ENCODE data around the gene BICRA. TPM values are rescaled to one million over a fixed set of nuclear protein-coding genes. Genes with fewer than 3 reads are reported as not detected.

BICRA gene
- total RNA-seq, 2 experiments from 2014 or later: 4.4 to 16.0 TPM

DNA sequence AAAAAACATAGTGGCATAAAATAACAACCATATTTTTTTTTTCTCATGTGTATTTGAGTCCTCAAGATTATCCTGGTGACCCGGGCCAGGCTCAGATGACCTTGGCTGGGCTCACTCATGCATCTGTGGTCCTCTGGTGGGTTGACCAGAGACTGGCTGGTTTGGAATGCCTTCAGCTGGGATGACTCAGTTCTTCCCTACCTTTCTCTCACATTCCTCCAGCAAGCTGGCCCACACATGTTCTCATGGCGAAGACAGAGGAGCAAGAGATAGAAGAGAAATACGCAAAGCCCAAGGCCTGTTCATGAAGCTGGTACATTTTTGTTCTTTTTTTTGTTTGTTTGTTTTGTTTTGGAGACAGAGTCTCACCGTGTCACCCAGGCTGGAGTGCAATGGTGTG lies 21.6 kb upstream of the BICRA start:
- H3K9me3 ChIP-seq (ENCODE audit: low read length): peaks cover 9% of the 10 kb centered on the region
- H3K4me3 ChIP-seq (ENCODE audit: low read depth, low read length, poor library complexity, severe bottlenecking): no peak overlapping the region
- no peak overlapping the region for H3K4me2 ChIP-seq (ENCODE audit: low read length)
- H3K27ac ChIP-seq (ENCODE audit: low read depth, low read length, poor library complexity, severe bottlenecking): no peak overlapping the region
- no peak for DNase-seq (ENCODE audit: low spot score)
- no peaks in the 10 kb centered on the region for H3K9me2 ChIP-seq (ENCODE audit: insufficient read depth, low read length)
- no peak overlapping the region for H2AFZ ChIP-seq (ENCODE audit: low read length)
- no TSS peak for BruUV-seq (replicated peaks)
- ChIA-PET CTCF (ENCODE audit: unreplicated experiment) (no interaction called here), POLR2A (interaction anchor here (1.1 kb wide), 1 partner anchor 8 kb away, joined by 8 read pairs; no protein-coding TSS in a partner anchor)
- no peaks in the 10 kb centered on the region; the same call in 1 of the 2 replicates for H3K36me3 ChIP-seq (ENCODE audit: insufficient read depth, low read length)
- peaks cover 5% of the 10 kb centered on the region for H3K4me1 ChIP-seq (ENCODE audit: insufficient read depth, low read length, poor library complexity, severe bottlenecking)
- intact Hi-C loops (cut with micrococcal nuclease; ENCODE audit: unreplicated experiment): no loop called here
- no peaks in the 10 kb centered on the region for H3K79me2 ChIP-seq (ENCODE audit: insufficient read depth, low read depth, low read length)
- no peak for TF ChIP-seq EZH2phosphoT487 (IDR thresholded peaks at IDR 0.05; ENCODE audit: borderline replicate concordance, low read depth, low read length)
- TF ChIP-seq, protein P1, sequence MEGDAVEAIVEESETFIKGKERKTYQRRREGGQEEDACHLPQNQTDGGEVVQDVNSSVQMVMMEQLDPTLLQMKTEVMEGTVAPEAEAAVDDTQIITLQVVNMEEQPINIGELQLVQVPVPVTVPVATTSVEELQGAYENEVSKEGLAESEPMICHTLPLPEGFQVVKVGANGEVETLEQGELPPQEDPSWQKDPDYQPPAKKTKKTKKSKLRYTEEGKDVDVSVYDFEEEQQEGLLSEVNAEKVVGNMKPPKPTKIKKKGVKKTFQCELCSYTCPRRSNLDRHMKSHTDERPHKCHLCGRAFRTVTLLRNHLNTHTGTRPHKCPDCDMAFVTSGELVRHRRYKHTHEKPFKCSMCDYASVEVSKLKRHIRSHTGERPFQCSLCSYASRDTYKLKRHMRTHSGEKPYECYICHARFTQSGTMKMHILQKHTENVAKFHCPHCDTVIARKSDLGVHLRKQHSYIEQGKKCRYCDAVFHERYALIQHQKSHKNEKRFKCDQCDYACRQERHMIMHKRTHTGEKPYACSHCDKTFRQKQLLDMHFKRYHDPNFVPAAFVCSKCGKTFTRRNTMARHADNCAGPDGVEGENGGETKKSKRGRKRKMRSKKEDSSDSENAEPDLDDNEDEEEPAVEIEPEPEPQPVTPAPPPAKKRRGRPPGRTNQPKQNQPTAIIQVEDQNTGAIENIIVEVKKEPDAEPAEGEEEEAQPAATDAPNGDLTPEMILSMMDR (conservative IDR thresholded peaks at IDR 0.05; ENCODE audit: low read length): no peak
- no peaks in the 10 kb centered on the region for H4K20me1 ChIP-seq (ENCODE audit: insufficient read depth, low read length)

DNA sequence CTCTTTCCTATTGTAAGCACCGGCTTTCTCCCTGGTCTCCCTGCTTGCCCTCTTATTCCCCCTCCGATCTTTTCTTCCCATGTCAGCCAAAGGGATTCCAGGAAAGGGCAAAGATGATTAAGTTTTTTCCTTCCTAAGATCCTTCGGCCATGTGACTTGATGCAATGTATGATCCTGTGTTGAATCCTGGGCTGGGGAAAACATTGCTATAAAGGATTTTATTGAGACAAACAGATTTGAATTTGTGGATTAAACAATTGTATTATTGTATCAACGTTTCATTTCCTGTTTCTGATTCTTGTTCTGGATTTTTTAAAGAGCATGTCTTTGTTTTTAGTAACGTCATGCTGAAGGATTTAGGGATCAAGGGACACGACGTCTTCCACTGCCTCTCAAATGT lies 19.1 kb upstream of the BICRA start:
- H3K27ac ChIP-seq (ENCODE audit: low read depth, low read length, poor library complexity, severe bottlenecking): no peak overlapping the region
- H3K4me1 ChIP-seq (ENCODE audit: insufficient read depth, low read length, poor library complexity, severe bottlenecking): no peaks in the 10 kb centered on the region
- no peak overlapping the region for H3K4me2 ChIP-seq (ENCODE audit: low read length)
- no peak overlapping the region for H2AFZ ChIP-seq (ENCODE audit: low read length)
- H3K9me2 ChIP-seq (ENCODE audit: insufficient read depth, low read length): no peaks in the 10 kb centered on the region
- POLR2A ChIA-PET: no interaction called here
- intact Hi-C loops (cut with micrococcal nuclease; ENCODE audit: unreplicated experiment): no loop called here
- no peak overlapping the region for H3K4me3 ChIP-seq (ENCODE audit: low read depth, low read length, poor library complexity, severe bottlenecking)
- H3K79me2 ChIP-seq (ENCODE audit: insufficient read depth, low read depth, low read length): no peaks in the 10 kb centered on the region
- H3K36me3 ChIP-seq (ENCODE audit: insufficient read depth, low read length): no peaks in the 10 kb centered on the region; the same call in 1 of the 2 replicates
- TF ChIP-seq EZH2phosphoT487 (IDR thresholded peaks at IDR 0.05; ENCODE audit: borderline replicate concordance, low read depth, low read length): no peak
- TF ChIP-seq, protein P1 (conservative IDR thresholded peaks at IDR 0.05; ENCODE audit: low read length): no peak
- no peak for DNase-seq (ENCODE audit: low spot score)
- no TSS peak for BruUV-seq (replicated peaks)
- H3K9me3 ChIP-seq (ENCODE audit: low read length): peaks cover 9% of the 10 kb centered on the region
- H4K20me1 ChIP-seq (ENCODE audit: insufficient read depth, low read length): no peaks in the 10 kb centered on the region
- CTCF ChIA-PET (ENCODE audit: unreplicated experiment): no interaction called here

DNA sequence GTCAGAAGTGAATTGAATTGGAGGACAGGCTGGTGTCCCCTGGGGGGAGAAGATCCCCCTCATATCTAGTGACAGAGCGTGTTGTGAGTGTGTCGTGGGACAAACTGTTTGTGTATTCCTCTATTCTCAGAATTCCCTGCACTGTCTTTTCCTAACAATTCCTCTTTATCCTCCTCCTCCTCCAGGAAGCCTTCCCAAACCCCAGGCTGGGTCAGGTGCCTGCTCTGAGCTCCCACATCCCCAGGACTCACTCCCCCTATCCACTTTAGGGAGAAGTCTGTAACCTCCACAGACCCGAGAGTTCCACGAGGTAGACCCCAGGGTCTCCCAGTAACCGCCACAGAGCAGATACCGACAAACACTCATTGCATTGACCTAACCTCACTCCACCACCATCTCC lies 15.1 kb upstream of the BICRA start:
- TF ChIP-seq, protein P1 (conservative IDR thresholded peaks at IDR 0.05; ENCODE audit: low read length): no peak
- TF ChIP-seq EZH2phosphoT487 (IDR thresholded peaks at IDR 0.05; ENCODE audit: borderline replicate concordance, low read depth, low read length): no peak
- H3K4me3 ChIP-seq (ENCODE audit: low read depth, low read length, poor library complexity, severe bottlenecking): no peak overlapping the region
- no peak for DNase-seq (ENCODE audit: low spot score)
- no peaks in the 10 kb centered on the region for H3K79me2 ChIP-seq (ENCODE audit: insufficient read depth, low read depth, low read length)
- H4K20me1 ChIP-seq (ENCODE audit: insufficient read depth, low read length): no peaks in the 10 kb centered on the region
- intact Hi-C loops (cut with micrococcal nuclease; ENCODE audit: unreplicated experiment): no loop called here
- H3K9me2 ChIP-seq (ENCODE audit: insufficient read depth, low read length): no peaks in the 10 kb centered on the region
- peaks cover 8% of the 10 kb centered on the region for H3K4me1 ChIP-seq (ENCODE audit: insufficient read depth, low read length, poor library complexity, severe bottlenecking)
- no peaks in the 10 kb centered on the region for H3K9me3 ChIP-seq (ENCODE audit: low read length)
- no peak overlapping the region for H3K4me2 ChIP-seq (ENCODE audit: low read length)
- H3K36me3 ChIP-seq (ENCODE audit: insufficient read depth, low read length): no peaks in the 10 kb centered on the region
- H3K27ac ChIP-seq (ENCODE audit: low read depth, low read length, poor library complexity, severe bottlenecking): no peak overlapping the region
- ChIA-PET CTCF (ENCODE audit: unreplicated experiment) (no interaction called here), POLR2A (no interaction called here)
- no TSS peak for BruUV-seq (replicated peaks)
- H2AFZ ChIP-seq (ENCODE audit: low read length): no peak overlapping the region
